Astrocyte (in vitro differentiated cells and primary cell): ENCODE data around the gene DSC3. TPM values are rescaled to one million over a fixed set of nuclear protein-coding genes. Genes with fewer than 3 reads are reported as not detected.

Source experiments
- DNase-seq: peaks from one replicate; pipeline ENCODE4 v3.0.0-alpha.2; 2010; ENCODE audit warnings: low read depth
- FAIRE-seq: peaks from 2 replicates; lab custom pipeline; 2011; peaks lifted over from hg19 to GRCh38; lab: Jason Lieb, UNC
- H2AFZ ChIP-seq: 2 replicates; pipeline ENCODE4 v1.6.0; 2012; ENCODE audit warnings: low read depth, low read length, inconsistent platforms
- H3K27ac ChIP-seq: 2 replicates; pipeline ENCODE4 v1.5.1; 2011; ENCODE audit warnings: low read depth, low read length, inconsistent platforms
- H3K27me3 ChIP-seq: 2 replicates; pipeline ENCODE4 v1.6.0; 2011; ENCODE audit warnings: low read length, inconsistent platforms; ENCODE audit not compliant: insufficient read depth
- H3K36me3 ChIP-seq: 2 replicates; pipeline ENCODE4 v1.5.1; 2011; ENCODE audit warnings: low read length, inconsistent platforms; ENCODE audit not compliant: insufficient read depth
- H3K4me1 ChIP-seq: 2 replicates; pipeline ENCODE4 v1.5.1; 2011; ENCODE audit warnings: low read length, inconsistent platforms; ENCODE audit not compliant: insufficient read depth
- H3K4me2 ChIP-seq: 2 replicates; pipeline ENCODE4 v1.6.0; 2012; ENCODE audit warnings: low read length, inconsistent platforms
- H3K4me3 ChIP-seq: 2 replicates; pipeline ENCODE4 v1.5.1; 2011; ENCODE audit warnings: low read depth, mild to moderate bottlenecking, low read length, inconsistent platforms; ENCODE audit not compliant: insufficient read depth
- H3K79me2 ChIP-seq: 2 replicates; pipeline ENCODE4 v1.6.0; 2012; ENCODE audit warnings: mild to moderate bottlenecking, low read length, inconsistent platforms; ENCODE audit not compliant: insufficient read depth
- H3K9ac ChIP-seq: 2 replicates; pipeline ENCODE4 v1.6.0; 2012; ENCODE audit warnings: mild to moderate bottlenecking, low read length, inconsistent platforms
- H3K9me3 ChIP-seq: 2 replicates; pipeline ENCODE4 v1.5.1; 2012; ENCODE audit warnings: low read depth, mild to moderate bottlenecking, low read length, inconsistent platforms; ENCODE audit not compliant: insufficient read depth
- H4K20me1 ChIP-seq: 2 replicates; pipeline ENCODE4 v1.6.0; 2012; ENCODE audit warnings: low read length, inconsistent platforms; ENCODE audit not compliant: insufficient read depth
- H3K27ac Mint-ChIP-seq: one replicate; pipeline ENCODE4 v1.8.0; 2021; ENCODE audit warnings: mild to moderate bottlenecking, mixed read lengths; ENCODE audit not compliant: unreplicated experiment
- H3K27me3 Mint-ChIP-seq: one replicate; pipeline ENCODE4 v1.8.0; 2021; ENCODE audit warnings: low read depth, mixed read lengths; ENCODE audit not compliant: unreplicated experiment
- H3K36me3 Mint-ChIP-seq: one replicate; pipeline ENCODE4 v1.8.0; 2021; ENCODE audit warnings: low read depth, mixed read lengths; ENCODE audit not compliant: unreplicated experiment
- H3K4me1 Mint-ChIP-seq: one replicate; pipeline ENCODE4 v1.8.0; 2021; ENCODE audit warnings: low read depth, mixed read lengths; ENCODE audit not compliant: unreplicated experiment
- H3K4me3 Mint-ChIP-seq: one replicate; pipeline ENCODE4 v1.8.0; 2021; ENCODE audit warnings: mild to moderate bottlenecking, moderate library complexity, mixed read lengths; ENCODE audit not compliant: unreplicated experiment
- H3K9me3 Mint-ChIP-seq: one replicate; pipeline ENCODE4 v1.8.0; 2021; ENCODE audit warnings: mild to moderate bottlenecking, mixed read lengths; ENCODE audit not compliant: unreplicated experiment
- CTCF ChIP-seq: IDR thresholded peaks from 2 replicates; pipeline ENCODE4 v1.5.1; 2011; ENCODE audit warnings: low read depth, mild to moderate bottlenecking, inconsistent platforms, low read length, moderate library complexity; ENCODE audit not compliant: insufficient read depth
- EZH2 ChIP-seq: IDR thresholded peaks from 2 replicates; pipeline ENCODE4 v1.6.1; 2012; ENCODE audit warnings: mild to moderate bottlenecking, low read length, inconsistent platforms; ENCODE audit not compliant: insufficient read depth
- total RNA-seq: library from RNA; stranded (reverse); gene quantifications from 2 replicates; pipeline ENCODE4 v1.2.1, GENCODE V29; 2021

Gene DSC3
- total RNA-seq, 1 donor from 2014 or later: 5.2 TPM

GRCh38 chr18:31064130-31064529, 21.6 kb upstream of the DSC3 start:
- H3K9me3 ChIP-seq: no peaks in the 10 kb centered on the region
- Mint-ChIP-seq H3K4me3 (no peak overlapping the region), H3K27ac (peak overlapping the region; percentile 34), H3K4me1 (peaks cover 36% of the 10 kb centered on the region), H3K27me3 (no peaks in the 10 kb centered on the region), H3K9me3 (no peaks in the 10 kb centered on the region), H3K36me3 (peaks cover 1% of the 10 kb centered on the region)
- no peak overlapping the region for H3K4me2 ChIP-seq
- H3K4me1 ChIP-seq: no peaks in the 10 kb centered on the region
- H4K20me1 ChIP-seq: no peaks in the 10 kb centered on the region
- no peak overlapping the region for H3K4me3 ChIP-seq
- TF ChIP-seq CTCF (no peak), EZH2 (no peak)
- DNase-seq: peak; percentile 68
- H2AFZ ChIP-seq: no peak overlapping the region
- peaks cover 3% of the 10 kb centered on the region for H3K27me3 ChIP-seq
- H3K36me3 ChIP-seq: no peaks in the 10 kb centered on the region
- H3K9ac ChIP-seq: no peak overlapping the region
- no peak overlapping the region for H3K27ac ChIP-seq
- no peaks in the 10 kb centered on the region for H3K79me2 ChIP-seq
- no peak for FAIRE-seq

GRCh38 chr18:31061945-31062344, 19.4 kb upstream of the DSC3 start:
- H3K4me3 ChIP-seq: no peak overlapping the region
- no peak overlapping the region for H3K4me2 ChIP-seq
- H3K27ac Mint-ChIP-seq: no peak overlapping the region
- no peaks in the 10 kb centered on the region for H3K79me2 ChIP-seq
- H3K36me3 Mint-ChIP-seq: peaks cover 1% of the 10 kb centered on the region
- H3K9me3 Mint-ChIP-seq: no peaks in the 10 kb centered on the region
- no peaks in the 10 kb centered on the region for H3K27me3 Mint-ChIP-seq
- peaks cover 36% of the 10 kb centered on the region for H3K4me1 Mint-ChIP-seq
- H3K4me1 ChIP-seq: no peaks in the 10 kb centered on the region
- H2AFZ ChIP-seq: no peak overlapping the region
- DNase-seq (peak; percentile 32), FAIRE-seq (no peak)
- TF ChIP-seq CTCF (no peak), EZH2 (no peak)
- H3K9me3 ChIP-seq: no peaks in the 10 kb centered on the region
- no peaks in the 10 kb centered on the region for H4K20me1 ChIP-seq
- H3K27ac ChIP-seq: no peak overlapping the region
- no peak overlapping the region for H3K4me3 Mint-ChIP-seq
- H3K36me3 ChIP-seq: no peaks in the 10 kb centered on the region
- peaks cover 3% of the 10 kb centered on the region for H3K27me3 ChIP-seq
- no peak overlapping the region for H3K9ac ChIP-seq

DNA sequence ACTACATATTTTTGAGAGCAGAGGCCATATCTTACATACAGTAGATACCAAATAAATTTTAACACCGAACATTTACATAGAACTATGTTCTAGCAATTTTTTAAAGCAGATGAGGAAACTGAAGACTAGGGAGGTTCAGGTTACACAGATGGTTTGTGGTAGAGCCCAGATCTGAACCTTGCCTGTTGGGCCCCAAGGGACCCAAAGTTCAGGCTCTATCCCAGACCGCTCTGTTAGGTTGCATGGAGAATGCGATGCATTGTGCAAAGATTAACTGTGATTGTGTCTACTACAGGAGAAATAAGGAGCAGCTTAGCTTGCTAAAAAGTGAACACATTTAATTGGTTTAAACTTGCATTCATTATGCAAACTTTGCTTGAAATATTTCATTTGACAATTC, 16.4 kb upstream of the DSC3 start:
- no peaks in the 10 kb centered on the region for H3K79me2 ChIP-seq
- H3K27me3 ChIP-seq: no peaks in the 10 kb centered on the region
- no peaks in the 10 kb centered on the region for H3K9me3 ChIP-seq
- no peak overlapping the region for H3K4me3 ChIP-seq
- peaks cover 18% of the 10 kb centered on the region for H3K4me1 Mint-ChIP-seq
- H3K27me3 Mint-ChIP-seq: no peaks in the 10 kb centered on the region
- no peak overlapping the region for H3K4me3 Mint-ChIP-seq
- H3K36me3 ChIP-seq: no peaks in the 10 kb centered on the region
- no peak overlapping the region for H3K27ac ChIP-seq
- DNase-seq: no peak
- H3K4me1 ChIP-seq: no peaks in the 10 kb centered on the region
- H3K27ac Mint-ChIP-seq: no peak overlapping the region
- no peak overlapping the region for H3K9ac ChIP-seq
- TF ChIP-seq CTCF (no peak), EZH2 (no peak)
- H2AFZ ChIP-seq: no peak overlapping the region
- no peaks in the 10 kb centered on the region for H3K9me3 Mint-ChIP-seq
- no peak for FAIRE-seq
- no peaks in the 10 kb centered on the region for H4K20me1 ChIP-seq
- H3K36me3 Mint-ChIP-seq: no peaks in the 10 kb centered on the region
- no peak overlapping the region for H3K4me2 ChIP-seq
